ENCODE measurements around the gene DMRT1.
A peak's percentile ranks its signal among the peaks of the same experiment; 100 is the strongest.

GRCh38 chr9:1005043-1005667, 163.7 kb downstream of the DMRT1 start:
- no peak for TF ChIP-seq POLR2A (IDR thresholded peaks at IDR 0.05)
- TF ChIP-seq, protein P1, sequence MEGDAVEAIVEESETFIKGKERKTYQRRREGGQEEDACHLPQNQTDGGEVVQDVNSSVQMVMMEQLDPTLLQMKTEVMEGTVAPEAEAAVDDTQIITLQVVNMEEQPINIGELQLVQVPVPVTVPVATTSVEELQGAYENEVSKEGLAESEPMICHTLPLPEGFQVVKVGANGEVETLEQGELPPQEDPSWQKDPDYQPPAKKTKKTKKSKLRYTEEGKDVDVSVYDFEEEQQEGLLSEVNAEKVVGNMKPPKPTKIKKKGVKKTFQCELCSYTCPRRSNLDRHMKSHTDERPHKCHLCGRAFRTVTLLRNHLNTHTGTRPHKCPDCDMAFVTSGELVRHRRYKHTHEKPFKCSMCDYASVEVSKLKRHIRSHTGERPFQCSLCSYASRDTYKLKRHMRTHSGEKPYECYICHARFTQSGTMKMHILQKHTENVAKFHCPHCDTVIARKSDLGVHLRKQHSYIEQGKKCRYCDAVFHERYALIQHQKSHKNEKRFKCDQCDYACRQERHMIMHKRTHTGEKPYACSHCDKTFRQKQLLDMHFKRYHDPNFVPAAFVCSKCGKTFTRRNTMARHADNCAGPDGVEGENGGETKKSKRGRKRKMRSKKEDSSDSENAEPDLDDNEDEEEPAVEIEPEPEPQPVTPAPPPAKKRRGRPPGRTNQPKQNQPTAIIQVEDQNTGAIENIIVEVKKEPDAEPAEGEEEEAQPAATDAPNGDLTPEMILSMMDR (IDR thresholded peaks at IDR 0.05): peak; percentile 32 to 63 (median 48)

All from heart left ventricle (tissue), 13 donors.